Thymus (tissue), 11 donors: ENCODE data around the gene MXD4. TPM values are rescaled to one million over a fixed set of nuclear protein-coding genes. Genes with fewer than 3 reads are reported as not detected.
A peak's percentile ranks its signal among the peaks of the same experiment; 100 is the strongest.

Experiments used
- DNase-seq, 9 donors: peaks; one replicate each; pipeline ENCODE4 v3.0.0-alpha.2; 2013; ENCODE audit warnings: low spot score in 9 of 9, low read depth in 6 of 9, missing footprints in 1 of 9
- H3K27ac ChIP-seq, 2 donors: one replicate each; pipeline ENCODE4 v1.5.1; 2013; ENCODE audit warnings: control low read depth in 1 of 2, low read depth in 1 of 2, low read length in 1 of 2, mild to moderate bottlenecking in 1 of 2, moderate library complexity in 1 of 2
- H3K27me3 ChIP-seq, 2 donors: one replicate each; pipeline ENCODE4 v1.5.1; 2013; ENCODE audit warnings: low read length in 1 of 2; ENCODE audit not compliant: control insufficient read depth in 2 of 2, insufficient read depth in 1 of 2
- H3K36me3 ChIP-seq, 2 donors: one replicate each; pipeline ENCODE4 v1.5.1; 2013; ENCODE audit warnings: low read length in 1 of 2, mild to moderate bottlenecking in 1 of 2, moderate library complexity in 1 of 2; ENCODE audit not compliant: control insufficient read depth in 2 of 2, insufficient read depth in 2 of 2
- H3K4me1 ChIP-seq, 2 donors: one replicate each; pipeline ENCODE4 v1.5.1; 2013; ENCODE audit warnings: low read length in 2 of 2; ENCODE audit not compliant: control insufficient read depth in 2 of 2, insufficient read depth in 2 of 2
- H3K4me3 ChIP-seq, 2 donors: one replicate each; pipeline ENCODE4 v1.5.1; 2013; ENCODE audit warnings: low read length in 2 of 2, control low read depth in 1 of 2, mild to moderate bottlenecking in 1 of 2
- H3K9me3 ChIP-seq, 2 donors: one replicate each; pipeline ENCODE4 v1.5.1; 2013; ENCODE audit warnings: low read length in 1 of 2, mild to moderate bottlenecking in 1 of 2; ENCODE audit not compliant: control insufficient read depth in 2 of 2, insufficient read depth in 1 of 2
- WGBS: extraction: QIAGEN DNeasy Blood & Tissue Kit; methylation state at CpG from one replicate; pipeline ENCODE4 v1.1.7; 2013; 5-methylcytosine and 5-hydroxymethylcytosine counted together
- polyA plus RNA-seq: library from polyadenylated mRNA; stranded (reverse); fragments of 200-250 nt; gene quantifications from one replicate; pipeline ENCODE4 v1.2.3, GENCODE V29; 2013
- total RNA-seq: library from RNA; stranded (reverse); fragments of 120-200 nt; gene quantifications from one replicate; pipeline ENCODE4 v1.2.4, GENCODE V29; 2013
- donor health status: healthy.

Gene MXD4
- total and polyA plus RNA-seq, 2 donors: 47.5 to 72.7 TPM

DNA sequence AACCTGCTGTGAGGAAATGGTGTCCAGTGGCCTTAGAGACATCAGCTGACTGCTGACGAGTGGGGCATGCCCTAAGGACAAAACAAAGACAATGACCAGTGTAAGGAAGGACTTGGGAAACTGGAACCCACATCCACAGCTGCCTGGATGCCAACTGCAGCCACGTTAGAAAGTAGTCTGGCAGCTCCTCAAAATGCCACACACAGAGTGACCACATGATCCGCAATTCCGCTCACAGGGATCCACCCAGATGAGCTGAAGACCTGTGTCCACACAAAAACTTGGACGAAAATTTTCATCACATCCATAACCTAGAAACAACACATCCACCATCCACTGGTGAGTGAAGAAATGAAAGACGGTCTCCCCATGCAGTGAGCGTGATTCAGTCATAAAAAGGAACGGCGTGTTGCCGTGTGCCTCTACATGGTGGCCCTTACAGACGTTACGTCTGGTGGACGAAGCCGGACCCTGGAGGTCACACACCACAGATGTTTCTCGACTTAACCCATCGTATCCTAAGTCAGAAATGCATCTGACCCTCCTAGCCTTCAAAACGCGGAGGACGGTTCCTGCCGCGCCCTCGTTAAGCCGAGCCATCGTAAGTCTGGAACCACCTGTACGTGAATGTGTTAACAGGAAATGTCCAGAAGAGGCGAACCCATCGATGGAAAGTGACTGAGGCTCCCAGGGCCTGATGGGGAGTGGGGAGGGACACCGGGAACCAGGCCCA lies 40.6 kb upstream of the MXD4 start:
- 96% methylated on average over 28 of the region's 28 CpGs for WGBS
- Histone ChIP-seq H3K9me3 (peaks cover 0 to 18% of the 10 kb centered on the region in 2 donors), H3K27ac (no peak overlapping the region), H3K36me3 (no peaks in the 10 kb centered on the region), H3K4me3 (no peak overlapping the region), H3K27me3 (peaks cover 0 to 3% of the 10 kb centered on the region in 2 donors), H3K4me1 (peaks cover under 1 to 28% of the 10 kb centered on the region in 2 donors)
- DNase-seq: no peak

GRCh38 chr4:2301806-2302205 lies 39.9 kb upstream of the MXD4 start:
- H3K27ac ChIP-seq: peak overlapping the region in 1 of 2 donors; percentile 51
- WGBS: 93% methylated on average over 19 of the region's 19 CpGs
- no peak for DNase-seq
- no peaks in the 10 kb centered on the region for H3K36me3 ChIP-seq
- no peak overlapping the region for H3K4me3 ChIP-seq
- peaks cover 0 to 16% of the 10 kb centered on the region in 2 donors for H3K9me3 ChIP-seq
- peaks cover 0 to 3% of the 10 kb centered on the region in 2 donors for H3K27me3 ChIP-seq
- peaks cover 8 to 35% of the 10 kb centered on the region in 2 donors for H3K4me1 ChIP-seq

- no peaks in the 10 kb centered on the region for H3K36me3 ChIP-seq
- peaks cover 0 to 3% of the 10 kb centered on the region in 2 donors for H3K27me3 ChIP-seq
- H3K4me3 ChIP-seq: no peak overlapping the region
- H3K9me3 ChIP-seq: peaks cover 0 to 13% of the 10 kb centered on the region in 2 donors
- peaks cover 14 to 41% of the 10 kb centered on the region in 2 donors for H3K4me1 ChIP-seq
- WGBS: 92% methylated on average over 14 of the region's 14 CpGs
- no peak for DNase-seq
- H3K27ac ChIP-seq: peak overlapping the region in 1 of 2 donors; percentile 55
Measured at GRCh38 chr4:2301225-2301642, 39.3 kb upstream of the MXD4 start.

GRCh38 chr4:2300431-2301224 lies 38.7 kb upstream of the MXD4 start:
- Histone ChIP-seq H3K4me1 (peaks cover 20 to 47% of the 10 kb centered on the region in 2 donors), H3K36me3 (no peaks in the 10 kb centered on the region), H3K4me3 (no peak overlapping the region), H3K9me3 (peaks cover 0 to 9% of the 10 kb centered on the region in 2 donors), H3K27me3 (peaks cover 0 to 3% of the 10 kb centered on the region in 2 donors), H3K27ac (peak overlapping the region in 1 of 2 donors; percentile 55)
- DNase-seq: peak in 1 of 9 donors; percentile 30
- 92% methylated on average over 37 of the region's 37 CpGs for WGBS

- WGBS: 98% methylated on average over 2 of the region's 2 CpGs
- Histone ChIP-seq H3K36me3 (no peaks in the 10 kb centered on the region), H3K9me3 (peaks cover 0 to 9% of the 10 kb centered on the region in 2 donors), H3K4me1 (peaks cover 25 to 55% of the 10 kb centered on the region in 2 donors), H3K27me3 (peaks cover 0 to 3% of the 10 kb centered on the region in 2 donors), H3K4me3 (no peak overlapping the region), H3K27ac (no peak overlapping the region)
- DNase-seq: no peak
Measured at GRCh38 chr4:2299794-2300193, 37.9 kb upstream of the MXD4 start.

DNA sequence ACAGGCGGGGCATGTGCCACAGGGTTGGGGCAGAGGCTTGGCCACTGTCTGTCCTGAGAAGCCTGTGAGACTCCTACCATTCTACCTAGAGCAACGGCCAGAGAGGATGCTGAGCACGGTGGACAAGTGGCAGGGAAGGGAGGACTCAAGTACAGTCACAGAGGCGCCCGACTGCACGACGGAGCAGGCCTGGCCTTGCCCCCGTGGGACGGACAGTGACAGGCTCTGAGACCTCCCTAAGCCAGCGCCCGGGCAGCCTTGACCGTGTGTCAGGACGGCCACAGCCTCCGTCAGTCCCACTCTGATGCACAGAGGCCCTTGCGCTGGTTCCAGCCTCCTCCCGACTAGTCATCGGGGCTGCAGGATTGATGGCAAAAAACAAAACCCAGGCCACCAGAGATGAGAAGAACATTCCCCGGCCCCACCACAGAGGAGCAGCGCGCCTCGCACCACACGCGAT lies 36.7 kb upstream of the MXD4 start:
- WGBS: 93% methylated on average over 23 of the region's 23 CpGs
- Histone ChIP-seq H3K4me3 (no peak overlapping the region), H3K27me3 (peaks cover 0 to 3% of the 10 kb centered on the region in 2 donors), H3K9me3 (peaks cover 0 to 5% of the 10 kb centered on the region in 2 donors), H3K27ac (peak overlapping the region in 1 of 2 donors; percentile 36), H3K4me1 (peaks cover 25 to 57% of the 10 kb centered on the region in 2 donors), H3K36me3 (no peaks in the 10 kb centered on the region)
- no peak for DNase-seq

GRCh38 chr4:2297606-2298531 lies 36.0 kb upstream of the MXD4 start:
- WGBS: 91% methylated on average over 40 of the region's 40 CpGs
- no peak overlapping the region for H3K4me3 ChIP-seq
- peaks cover 25 to 57% of the 10 kb centered on the region in 2 donors for H3K4me1 ChIP-seq
- no peaks in the 10 kb centered on the region for H3K36me3 ChIP-seq
- H3K9me3 ChIP-seq: no peaks in the 10 kb centered on the region
- no peak overlapping the region for H3K27ac ChIP-seq
- peak in 1 of 9 donors; percentile 33 for DNase-seq
- peaks cover 0 to 3% of the 10 kb centered on the region in 2 donors for H3K27me3 ChIP-seq
